Measurements from ENCODE around the gene BICDL2.

Gene BICDL2

GRCh38 chr16:3023669-3024478, 12.9 kb downstream of the BICDL2 start, which contains the start of the genes HCFC1R1 and THOC6:
TSS of gene HCFC1R1 (minus strand) at chr16:3023942. CDS start at chr16:3023941, 1 bp downstream.
TSS of gene THOC6 (plus strand) at chr16:3024035. CDS start at chr16:3024327, 292 bp downstream.
- DNase-seq (ENCODE audit: low spot score) = peak; percentile 87

GRCh38 chr16:3023415-3023668, 13.4 kb downstream of the BICDL2 start:
- peak; percentile 66 for DNase-seq (ENCODE audit: low spot score)

GRCh38 chr16:3022684-3023414, 13.9 kb downstream of the BICDL2 start:
- no peak for DNase-seq (ENCODE audit: low spot score)

- peak; percentile 92 for DNase-seq (ENCODE audit: low spot score)
Observed at GRCh38 chr16:3022208-3022683, 14.5 kb downstream of the BICDL2 start.

GRCh38 chr16:3021449-3022207, 15.1 kb downstream of the BICDL2 start:
- peak; percentile 88 for DNase-seq (ENCODE audit: low spot score)

- DNase-seq (ENCODE audit: low spot score) = peak; percentile 94
Observed at GRCh38 chr16:3020604-3021448, 15.9 kb downstream of the BICDL2 start.

- peak; percentile 95 for DNase-seq (ENCODE audit: low spot score)
Observed at GRCh38 chr16:3020247-3020603, 16.5 kb downstream of the BICDL2 start, which contains the start of gene TNFRSF12A. TSS of gene TNFRSF12A (plus strand) at chr16:3020368. CDS start at chr16:3020398, 30 bp downstream.

- DNase-seq (ENCODE audit: low spot score) = no peak
Observed at GRCh38 chr16:3019594-3020246, 17.0 kb downstream of the BICDL2 start.

- no peak for DNase-seq (ENCODE audit: low spot score)
Observed at GRCh38 chr16:3017794-3018506, 18.8 kb downstream of the BICDL2 start, which contains the start of gene CLDN6. TSS of gene CLDN6 (minus strand) at chr16:3018183. CDS start at chr16:3016021, 2,162 bp downstream.

- DNase-seq (ENCODE audit: low spot score) = no peak
Observed at GRCh38 chr16:3017344-3017743, 19.4 kb downstream of the BICDL2 start.

- DNase-seq (ENCODE audit: low spot score) = no peak
Observed at GRCh38 chr16:3015865-3016521, 20.8 kb downstream of the BICDL2 start.

GRCh38 chr16:3014971-3015370, 21.8 kb downstream of the BICDL2 start:
- no peak for DNase-seq (ENCODE audit: low spot score)

GRCh38 chr16:3013998-3014690, 22.6 kb downstream of the BICDL2 start:
- no peak for DNase-seq (ENCODE audit: low spot score)

- DNase-seq (ENCODE audit: low spot score) = no peak
Observed at GRCh38 chr16:3013491-3013951, 23.2 kb downstream of the BICDL2 start.

GRCh38 chr16:3012828-3013420, 23.8 kb downstream of the BICDL2 start, which contains the start of gene CLDN9:
TSS of gene CLDN9 (plus strand) at chr16:3012923. CDS start at chr16:3013363, 440 bp downstream.
- no peak for DNase-seq (ENCODE audit: low spot score)

- no peak for DNase-seq (ENCODE audit: low spot score)
Observed at GRCh38 chr16:3012246-3012645, 24.5 kb downstream of the BICDL2 start.

- DNase-seq (ENCODE audit: low spot score) = no peak
Observed at GRCh38 chr16:3010510-3010909, 26.2 kb downstream of the BICDL2 start.
